ENCODE measurements around the gene PRKAG2. TPM values are rescaled to one million over a fixed set of nuclear protein-coding genes. Genes with fewer than 3 reads are reported as not detected.

PRKAG2 gene
- total and polyA plus RNA-seq, 2 of the 8 experiments (the other 6 are each of a cell fraction or from before 2014, with no cell fraction given), result 7.5 to 18.1 TPM

DNA sequence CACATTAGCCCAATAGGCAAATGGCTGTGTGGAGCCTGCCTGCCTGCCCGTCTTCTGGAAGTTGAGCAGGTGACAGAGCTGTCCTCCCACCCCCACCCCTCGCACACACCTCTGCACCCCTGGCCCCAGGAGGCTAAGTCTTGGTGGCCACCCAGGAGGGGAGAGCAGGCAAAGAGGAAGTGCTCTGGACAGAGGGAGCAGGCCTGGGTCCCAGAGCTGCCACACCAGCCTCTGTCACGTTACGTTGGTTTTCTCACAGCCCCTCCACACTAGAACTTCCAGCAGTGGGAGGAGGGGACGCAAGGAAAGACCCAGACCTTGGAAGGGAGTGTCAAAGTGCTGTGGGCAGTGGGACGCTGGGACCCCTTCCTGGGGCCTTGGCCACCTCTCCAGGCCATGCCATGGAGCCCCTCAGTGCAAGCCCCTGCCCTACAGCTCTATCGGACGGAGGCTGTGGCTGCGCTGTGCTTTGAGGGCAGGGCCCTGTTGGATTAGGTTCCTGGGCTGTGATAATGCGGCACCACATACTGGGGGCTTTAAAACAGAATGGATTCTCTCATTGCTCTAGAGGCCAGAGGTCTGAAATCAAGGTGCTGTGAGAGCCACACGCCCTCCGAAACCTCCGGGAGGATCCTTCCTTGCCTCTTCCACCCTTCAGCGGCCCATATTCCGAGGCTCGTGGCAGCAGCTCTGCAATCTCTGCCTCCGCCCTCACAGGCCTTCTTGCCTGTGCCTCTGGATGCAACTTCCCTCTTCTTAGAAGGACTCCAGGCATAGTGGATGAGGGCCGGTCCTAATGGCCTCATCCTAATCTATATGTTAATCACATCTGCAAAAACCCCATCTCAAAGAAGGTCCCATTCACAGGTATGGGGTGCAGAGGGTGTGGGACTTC lies 9.9 kb downstream of the PRKAG2 start:
- Histone ChIP-seq H2AK5ac (ENCODE audit: low read depth, low read length) (no peak overlapping the region), H3K4me3 (ENCODE audit: extremely low read depth in 1 of 4, insufficient read depth in 2 of 4, low read depth in 3 of 4, low read length in 4 of 4) (no peak overlapping the region), H3K23me2 (ENCODE audit: low read depth, low read length) (no peaks in the 10 kb centered on the region), H2BK15ac (ENCODE audit: low read length) (no peak overlapping the region), H4K20me1 (replicated peaks in 1 of 2; ENCODE audit: control insufficient read depth in 1 of 2, insufficient read depth in 2 of 2, low read length in 2 of 2) (no peaks in the 10 kb centered on the region), H2BK5ac (ENCODE audit: low read depth, low read length) (no peak overlapping the region), H3K4me2 (ENCODE audit: insufficient read depth in 1 of 2, low read depth in 2 of 2, low read length in 2 of 2) (no peak overlapping the region), H4K5ac (ENCODE audit: insufficient read length, low read depth, low read length) (no peak overlapping the region), H3K79me1 (ENCODE audit: low read depth, low read length) (no peaks in the 10 kb centered on the region), H3K9ac (replicated peaks in 1 of 4; ENCODE audit: extremely low read depth in 1 of 4, low read depth in 3 of 4, low read length in 3 of 4) (no peak overlapping the region), H3K27ac (ENCODE audit: low read depth, low read length) (no peak overlapping the region), H2BK20ac (ENCODE audit: low read length) (no peak overlapping the region), H3K27me3 (replicated peaks in 1 of 4; ENCODE audit: control insufficient read depth in 3 of 4, extremely low read depth in 1 of 4, insufficient read depth in 3 of 4, low read length in 3 of 4) (no peaks in the 10 kb centered on the region; a peak in 1 of 7 replicates), H3K18ac (ENCODE audit: extremely low read depth, low read length) (no peak overlapping the region), H3K14ac (ENCODE audit: insufficient read length) (no peak overlapping the region), H3K36me3 (ENCODE audit: control insufficient read depth in 2 of 4, insufficient read depth in 4 of 4, low read length in 3 of 4) (no peaks in the 10 kb centered on the region), H4K8ac (ENCODE audit: extremely low read depth, insufficient read depth, low read length) (no peak overlapping the region), H3K56ac (replicated peaks; ENCODE audit: insufficient read length, low read depth, low read length) (no peak overlapping the region), H3K23ac (ENCODE audit: insufficient read length) (no peak overlapping the region), H3K79me2 (ENCODE audit: control insufficient read depth in 1 of 2, insufficient read depth in 2 of 2, low read length in 2 of 2) (no peaks in the 10 kb centered on the region), H3K4ac (replicated peaks; ENCODE audit: insufficient read length, low read depth, low read length) (no peak overlapping the region), H3K4me1 (replicated peaks in 1 of 4; ENCODE audit: control insufficient read depth in 3 of 4, insufficient read depth in 4 of 4, low read length in 3 of 4) (peaks cover 0 to 4% (median 3%) of the 10 kb centered on the region in 4 experiments; a peak in 5 of 7 replicates), H2BK12ac (ENCODE audit: low read depth, low read length) (no peak overlapping the region), H3K9me3 (ENCODE audit: insufficient read depth in 2 of 2, low read depth in 1 of 2, low read length in 1 of 2) (no peaks in the 10 kb centered on the region), H2BK120ac (replicated peaks; ENCODE audit: low read depth, low read length) (no peak overlapping the region), H2AFZ (ENCODE audit: low read length) (no peak overlapping the region), H4K91ac (replicated peaks; ENCODE audit: insufficient read length, low read length) (no peak overlapping the region)
- no peak for TF ChIP-seq CBX8 (IDR thresholded peaks at IDR 0.05; ENCODE audit: borderline replicate concordance, low read depth, low read length)
- FAIRE-seq (no peak), DNase-seq (ENCODE audit: low read depth in 1 of 2, low spot score in 2 of 2) (no peak)
- ChIA-PET CTCF (ENCODE audit: partially characterized antibody) (interaction anchor here (0.8 to 1.5 kb wide), 3 partner anchors 47 to 86 kb away, joined by 3 to 4 read pairs (median 3); no protein-coding TSS in a partner anchor), POLR2A (ENCODE audit: partially characterized antibody) (interaction anchor here (1.5 kb wide), 1 partner anchor 11 kb away, joined by 3 read pairs; no protein-coding TSS in a partner anchor)
- 93% methylated on average over 18 of the region's 18 CpGs; no CpG with 5 or more reads in 1 of the 2 experiments for WGBS, 2 experiments (ENCODE audit: extremely low coverage in 1 of 2, insufficient coverage in 1 of 2, insufficient read length in 1 of 2, insufficient replicate concordance in 2 of 2, low coverage in 1 of 2, low lambda C conversion rate in 2 of 2, missing lambda C conversion rate in 1 of 2)

All from H1 (cell line).